NCI-H345 treated with DMSO at 0.1 percent for 48 hours (cell line): ENCODE results near the gene INTS11.

ENCODE experiments used
- DNase-seq: peaks from one replicate; lab custom pipeline; 2025; ENCODE audit not compliant: unreplicated experiment; lab: John Stamatoyannopoulos, UW

INTS11 gene

DNA sequence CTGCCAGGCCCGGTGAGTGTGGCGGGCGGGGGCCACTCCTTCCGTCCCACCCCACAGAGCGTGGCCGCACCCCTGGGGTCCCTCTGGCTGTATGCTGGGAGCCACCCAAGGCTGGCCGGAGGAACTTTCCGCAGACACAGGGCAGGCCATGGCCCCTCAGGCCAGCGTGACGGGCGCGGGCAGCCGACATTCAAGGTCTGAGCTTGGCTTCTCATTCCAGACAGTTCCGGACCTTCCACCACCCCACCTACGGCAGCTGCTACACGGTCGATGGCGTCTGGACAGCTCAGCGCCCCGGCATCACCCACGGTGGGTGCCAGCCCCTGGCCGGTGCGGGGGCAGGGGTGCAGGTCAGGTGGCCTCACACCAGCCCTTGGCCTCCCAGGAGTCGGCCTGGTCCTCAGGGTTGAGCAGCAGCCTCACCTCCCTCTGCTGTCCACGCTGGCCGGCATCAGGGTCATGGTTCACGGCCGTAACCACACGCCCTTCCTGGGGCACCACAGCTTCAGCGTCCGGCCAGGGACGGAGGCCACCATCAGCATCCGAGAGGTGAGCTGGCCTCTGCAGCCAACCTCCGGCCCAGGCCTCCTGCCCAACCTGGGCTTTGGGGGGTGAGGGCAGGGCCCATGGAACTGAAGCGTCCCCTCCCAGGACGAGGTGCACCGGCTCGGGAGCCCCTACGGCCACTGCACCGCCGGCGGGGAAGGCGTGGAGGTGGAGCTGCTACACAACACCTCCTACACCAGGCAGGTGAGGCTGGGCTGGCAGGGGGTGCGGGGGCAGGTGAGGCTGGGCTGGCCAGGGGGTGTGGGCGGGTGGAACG is 37.0 kb downstream of the INTS11 start:
- DNase-seq = no peak

DNA sequence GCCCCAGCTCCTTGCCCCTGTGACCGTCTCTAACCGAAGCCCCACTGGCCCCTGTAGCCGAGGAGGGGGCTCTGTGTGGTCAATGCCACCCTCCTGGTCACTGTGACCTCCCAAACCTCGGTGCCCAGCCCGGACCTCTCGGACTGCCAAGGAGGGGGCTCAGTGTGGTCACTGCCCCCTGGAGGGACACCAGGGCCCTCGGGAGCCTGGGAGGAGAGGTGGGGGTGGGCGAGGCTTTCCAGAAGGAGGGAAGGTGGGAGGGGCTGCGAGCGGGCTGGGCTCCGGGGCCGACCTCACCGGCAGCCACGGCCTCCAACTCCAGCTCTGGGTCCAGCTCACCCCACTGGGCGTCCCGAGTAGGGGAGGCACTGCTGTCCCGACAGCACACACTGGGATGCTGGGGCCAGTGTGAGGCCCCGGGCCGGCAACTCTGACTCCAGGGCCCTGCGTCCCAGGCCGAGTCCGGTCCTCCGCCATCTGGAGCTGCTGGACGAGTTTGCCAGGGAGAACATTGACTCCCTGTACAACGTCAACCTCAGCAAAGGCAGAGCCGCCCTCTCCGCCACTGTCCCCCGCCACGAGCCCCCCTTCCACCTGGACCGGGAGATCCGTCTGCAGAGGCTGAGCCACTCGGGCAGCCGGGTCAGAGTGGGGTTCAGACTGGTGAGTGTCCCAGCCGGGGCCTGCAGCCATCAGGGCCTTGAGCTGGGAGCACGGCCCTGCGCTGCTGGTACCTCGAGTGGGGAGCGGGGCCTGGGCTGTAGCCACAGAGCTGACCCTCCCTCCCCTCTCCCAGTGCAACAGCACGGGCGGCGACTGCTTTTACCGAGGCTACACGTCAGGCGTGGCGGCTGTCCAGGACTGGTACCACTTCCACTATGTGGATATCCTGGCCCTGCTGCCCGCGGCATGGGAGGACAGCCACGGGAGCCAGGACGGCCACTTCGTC is 37.9 kb downstream of the INTS11 start:
- DNase-seq = no peak

GRCh38 chr1:1285611-1286311 is 38.7 kb downstream of the INTS11 start:
- no peak for DNase-seq

DNA sequence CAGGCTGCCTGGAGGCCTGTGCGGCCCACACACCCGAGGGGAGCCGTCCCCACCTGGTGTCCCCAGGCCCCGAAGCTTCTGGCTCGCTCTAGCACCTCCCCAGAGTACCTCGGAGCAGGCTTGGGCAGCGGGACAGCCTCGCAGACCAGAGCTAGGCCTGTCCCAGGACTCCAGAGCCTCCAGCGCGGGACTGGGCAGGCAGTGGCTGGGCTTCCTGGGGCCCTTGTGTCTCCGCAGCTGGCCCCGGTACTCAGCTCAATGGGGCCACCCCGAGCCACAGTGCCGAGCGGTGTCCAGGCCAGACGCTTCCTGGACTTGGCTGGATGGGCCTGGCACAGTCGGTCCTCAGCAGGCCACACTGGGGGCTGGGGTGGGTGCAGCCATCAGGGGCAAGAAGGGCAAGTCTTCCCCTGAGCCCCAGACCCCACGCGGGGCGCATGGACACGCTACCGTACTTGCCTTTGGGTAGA is 39.3 kb downstream of the INTS11 start:
- DNase-seq = no peak

- DNase-seq = no peak
Measured at GRCh38 chr1:1284221-1285101, 40.0 kb downstream of the INTS11 start.

GRCh38 chr1:1283821-1284220 is 40.6 kb downstream of the INTS11 start:
- DNase-seq = peak; percentile 20

GRCh38 chr1:1282998-1283397 is 41.5 kb downstream of the INTS11 start:
- no peak for DNase-seq

DNA sequence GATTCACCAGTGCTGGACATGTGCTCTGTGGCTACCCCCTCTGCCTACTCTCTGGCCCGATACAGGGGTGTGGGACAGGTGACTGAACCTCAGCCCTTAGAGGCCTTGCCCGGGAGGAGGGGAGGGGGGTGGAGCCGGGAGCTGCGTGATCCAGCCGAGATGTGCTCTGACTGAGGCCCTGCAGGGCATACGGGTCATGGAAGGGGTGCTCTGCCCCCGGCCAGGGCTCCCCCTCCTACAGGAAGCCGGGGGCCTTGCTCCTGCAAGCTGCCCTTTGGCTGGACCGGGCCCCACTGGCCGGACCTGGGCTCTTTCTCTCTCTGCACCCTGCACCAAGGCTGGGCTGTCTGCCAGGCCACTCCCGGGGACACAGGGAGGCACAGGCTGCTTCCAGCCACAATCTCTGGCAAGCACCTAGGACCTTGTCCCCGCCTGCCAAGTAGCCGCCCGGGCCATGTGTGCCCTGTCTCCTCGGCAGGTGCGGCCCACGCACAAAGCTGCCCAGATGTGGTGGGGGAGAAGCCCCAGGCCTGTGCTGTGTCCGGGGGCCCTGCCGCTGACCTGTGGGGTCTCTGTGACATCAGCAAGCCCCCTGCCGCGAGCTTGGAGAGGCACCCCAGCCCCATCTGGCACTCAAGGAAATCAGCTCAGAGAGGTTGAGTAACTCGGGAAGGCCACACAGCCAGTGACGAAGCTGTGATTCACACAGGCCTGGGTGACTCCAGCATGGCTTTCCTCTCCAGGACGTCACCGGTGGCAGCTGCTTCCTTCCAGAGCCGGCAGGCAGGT is 42.7 kb downstream of the INTS11 start:
- DNase-seq = no peak

GRCh38 chr1:1280782-1281481 is 43.5 kb downstream of the INTS11 start:
- no peak for DNase-seq

- DNase-seq = no peak
Measured at GRCh38 chr1:1279028-1279427, 45.4 kb downstream of the INTS11 start.

GRCh38 chr1:1278620-1279019 is 45.8 kb downstream of the INTS11 start:
- no peak for DNase-seq

DNA sequence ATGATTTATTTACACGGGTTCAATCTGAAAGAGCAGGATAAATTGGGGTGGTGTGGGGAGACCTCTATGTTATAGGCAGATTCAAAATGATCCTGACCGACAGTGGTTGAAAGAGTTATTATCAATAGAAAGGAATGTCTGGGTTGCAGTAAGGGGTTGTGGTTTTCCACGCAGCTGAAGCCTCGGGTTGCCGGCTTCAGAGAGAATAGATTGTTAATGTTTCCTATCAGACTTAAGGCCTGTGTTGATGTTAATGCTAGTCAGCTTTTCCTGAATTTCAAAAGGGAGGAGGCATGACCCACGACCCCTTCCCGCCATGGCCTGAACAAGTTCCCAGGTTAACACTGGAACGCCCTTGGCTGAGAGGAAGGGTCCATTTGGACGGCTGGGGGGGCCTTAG is 48.6 kb downstream of the INTS11 start:
- DNase-seq = no peak

- no peak for DNase-seq
Measured at GRCh38 chr1:1274931-1275431, 49.5 kb downstream of the INTS11 start.

DNA sequence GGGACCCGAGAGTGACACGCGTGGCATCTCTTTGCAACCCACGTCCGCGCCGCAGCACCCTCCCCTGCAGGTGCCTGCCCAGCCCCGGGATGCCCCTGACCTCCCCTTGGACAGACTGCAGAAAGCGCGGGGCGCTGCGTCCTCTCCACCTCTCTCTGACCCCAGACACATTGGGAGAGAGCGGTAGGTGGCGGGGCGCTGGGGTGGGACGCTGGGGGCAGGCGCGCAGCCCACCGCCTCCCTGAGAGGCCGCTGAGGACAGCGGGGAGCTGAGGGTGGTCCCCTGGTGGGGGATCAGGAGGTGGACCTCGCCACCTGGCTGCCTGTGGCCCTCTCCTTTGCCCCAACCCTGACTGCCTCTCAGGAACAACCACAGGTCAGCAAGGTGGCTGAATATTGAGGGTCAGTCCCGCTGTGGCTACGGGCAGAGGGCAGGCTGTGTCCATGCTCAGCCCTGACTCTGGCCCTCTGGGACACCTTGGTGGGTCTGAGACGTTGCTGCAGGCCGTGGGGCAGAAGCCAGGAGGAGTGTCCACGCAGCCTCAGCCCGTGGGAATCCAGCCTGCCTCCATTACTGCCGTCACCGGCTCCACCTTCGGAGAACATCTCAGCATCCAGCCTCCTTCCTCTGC is 50.0 kb downstream of the INTS11 start:
- no peak for DNase-seq

DNA sequence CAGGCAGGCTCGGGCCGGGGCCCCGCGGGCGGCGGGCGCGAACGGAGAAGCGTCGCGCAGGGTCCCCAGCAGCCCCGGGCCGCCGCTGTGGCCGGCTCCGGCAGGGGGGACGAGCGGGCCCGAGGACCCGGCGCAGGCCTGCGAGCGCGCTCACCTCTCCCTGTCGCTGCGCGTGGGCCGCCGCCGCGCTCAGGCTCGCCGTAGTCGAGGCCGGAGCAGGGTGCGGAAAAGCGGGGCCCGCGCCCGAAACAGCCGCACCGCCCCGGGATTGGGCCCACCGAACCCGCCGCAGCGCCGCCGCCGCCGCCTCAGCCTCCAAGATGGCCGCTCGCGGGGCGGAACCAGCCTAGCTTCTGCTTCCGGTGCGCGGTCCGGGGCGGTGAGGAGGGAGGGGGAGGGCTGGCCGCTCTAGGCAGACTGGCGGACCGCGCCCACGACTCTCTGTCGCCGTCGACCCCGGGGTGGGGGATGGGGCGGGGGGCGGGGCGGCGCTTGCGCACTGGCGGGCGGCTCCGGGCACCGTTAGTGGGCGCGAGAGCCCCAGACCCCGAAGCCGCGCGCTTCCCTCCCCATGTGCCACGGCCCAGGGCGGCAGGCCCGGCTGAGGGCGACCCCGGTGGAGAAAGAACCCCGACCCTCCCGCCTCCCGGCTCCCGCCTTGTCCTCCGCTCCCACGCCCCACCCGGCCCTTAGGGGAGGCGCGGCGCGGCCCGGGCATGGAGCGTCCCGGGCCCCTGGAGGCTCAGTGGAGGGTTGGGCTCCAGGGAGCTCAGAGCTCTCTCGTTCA is 50.8 kb downstream of the INTS11 start, which contains the start of gene UBE2J2:
UBE2J2 (minus strand) TSS at position 343 of the 787 bp plus-strand sequence. CDS start 5,862 bp downstream, outside the sequence.
- peak; percentile 77 for DNase-seq

DNA sequence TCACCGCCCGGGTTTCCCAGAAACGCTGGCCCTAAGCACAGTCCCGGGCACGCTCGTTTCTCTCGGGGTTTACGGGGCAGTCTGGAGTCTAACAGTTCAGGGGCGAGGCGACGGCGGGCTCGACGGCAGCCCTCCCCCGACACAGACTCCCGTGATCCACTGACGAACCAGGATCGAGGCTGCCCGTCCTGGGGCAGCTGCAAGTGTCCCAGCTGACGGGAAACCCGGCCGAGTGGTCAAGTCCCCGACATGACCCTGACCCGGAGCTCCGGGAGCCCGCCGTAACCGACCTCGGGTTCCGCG is 51.3 kb downstream of the INTS11 start:
- no peak for DNase-seq
